LNCaP clone FGC (cell line): ENCODE results near the gene GLT8D1.
"Not testable (repeated sequence)": the region's sequence is repeated elsewhere in the genome, so short reads cannot be mapped to it uniquely, and the experiment has no call there.

Source experiments
- DNase-seq: peaks from one replicate; pipeline ENCODE4 v3.0.0-alpha.2; 2011; ENCODE audit warnings: low read depth
- H3K4me3 ChIP-seq: 2 replicates; pipeline ENCODE4 v1.5.1; 2011; ENCODE audit warnings: mild to moderate bottlenecking, low read depth, low read length, control low read depth
- TF ChIP-seq, protein P1 (sequence below): IDR thresholded peaks from 2 replicates; pipeline ENCODE4 v1.5.1; 2012; ENCODE audit warnings: mild to moderate bottlenecking; ENCODE audit not compliant: control insufficient read depth, insufficient read depth; ENCODE audit errors: extremely low read depth

Gene GLT8D1

DNA sequence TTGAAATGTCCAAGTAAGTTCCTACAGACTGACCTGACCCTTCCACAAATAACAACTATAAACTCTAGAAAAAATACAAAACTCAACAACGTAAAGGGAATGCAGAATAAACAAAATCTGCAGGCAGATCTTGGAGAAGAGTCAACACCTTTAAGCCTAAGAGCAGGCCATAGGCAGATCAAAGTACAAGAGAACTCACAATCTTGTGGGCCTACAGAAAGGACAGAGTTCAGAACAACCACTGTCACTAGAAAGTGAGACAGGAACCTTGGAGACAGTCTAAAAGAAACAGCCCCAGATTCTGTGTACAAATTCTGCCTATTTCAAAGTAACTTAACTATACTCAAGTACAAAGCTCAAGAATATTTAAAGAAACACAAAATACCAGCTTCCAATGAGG is 34.1 kb upstream of the GLT8D1 start:
- no peak for DNase-seq
- TF ChIP-seq, protein P1, sequence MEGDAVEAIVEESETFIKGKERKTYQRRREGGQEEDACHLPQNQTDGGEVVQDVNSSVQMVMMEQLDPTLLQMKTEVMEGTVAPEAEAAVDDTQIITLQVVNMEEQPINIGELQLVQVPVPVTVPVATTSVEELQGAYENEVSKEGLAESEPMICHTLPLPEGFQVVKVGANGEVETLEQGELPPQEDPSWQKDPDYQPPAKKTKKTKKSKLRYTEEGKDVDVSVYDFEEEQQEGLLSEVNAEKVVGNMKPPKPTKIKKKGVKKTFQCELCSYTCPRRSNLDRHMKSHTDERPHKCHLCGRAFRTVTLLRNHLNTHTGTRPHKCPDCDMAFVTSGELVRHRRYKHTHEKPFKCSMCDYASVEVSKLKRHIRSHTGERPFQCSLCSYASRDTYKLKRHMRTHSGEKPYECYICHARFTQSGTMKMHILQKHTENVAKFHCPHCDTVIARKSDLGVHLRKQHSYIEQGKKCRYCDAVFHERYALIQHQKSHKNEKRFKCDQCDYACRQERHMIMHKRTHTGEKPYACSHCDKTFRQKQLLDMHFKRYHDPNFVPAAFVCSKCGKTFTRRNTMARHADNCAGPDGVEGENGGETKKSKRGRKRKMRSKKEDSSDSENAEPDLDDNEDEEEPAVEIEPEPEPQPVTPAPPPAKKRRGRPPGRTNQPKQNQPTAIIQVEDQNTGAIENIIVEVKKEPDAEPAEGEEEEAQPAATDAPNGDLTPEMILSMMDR = no peak
- H3K4me3 ChIP-seq = no peak overlapping the region

DNA sequence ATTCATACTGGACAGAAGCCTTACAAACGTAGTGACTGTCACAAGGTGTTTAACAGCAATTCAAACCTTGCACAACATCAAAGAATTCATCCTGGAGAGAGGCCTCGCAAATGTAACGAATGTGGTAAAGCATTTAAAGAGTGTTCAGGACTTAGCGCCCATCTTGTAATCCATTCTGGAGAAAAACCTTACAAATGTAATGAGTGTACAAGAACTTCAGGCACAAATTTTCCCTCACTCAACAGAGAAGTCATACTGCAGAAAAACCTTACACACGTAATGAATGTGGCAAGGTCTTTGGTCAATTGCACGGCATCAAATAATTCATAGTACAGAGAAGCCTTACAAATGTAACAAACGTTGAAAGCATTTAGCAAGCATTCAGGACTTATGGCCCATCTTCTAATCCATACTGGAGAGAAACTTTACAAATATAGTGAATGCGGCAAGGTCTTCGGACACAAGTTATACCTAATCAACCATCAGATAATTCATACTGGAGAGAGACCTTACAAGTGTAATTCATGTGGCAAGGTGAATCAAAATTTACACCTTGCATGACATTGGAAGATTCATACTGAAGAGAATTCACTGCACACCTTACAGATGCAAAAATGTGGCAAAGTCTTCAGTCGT is 27.8 kb upstream of the GLT8D1 start:
- no peak for DNase-seq
- no peak overlapping the region for H3K4me3 ChIP-seq
- TF ChIP-seq, protein P1 = no peak

DNA sequence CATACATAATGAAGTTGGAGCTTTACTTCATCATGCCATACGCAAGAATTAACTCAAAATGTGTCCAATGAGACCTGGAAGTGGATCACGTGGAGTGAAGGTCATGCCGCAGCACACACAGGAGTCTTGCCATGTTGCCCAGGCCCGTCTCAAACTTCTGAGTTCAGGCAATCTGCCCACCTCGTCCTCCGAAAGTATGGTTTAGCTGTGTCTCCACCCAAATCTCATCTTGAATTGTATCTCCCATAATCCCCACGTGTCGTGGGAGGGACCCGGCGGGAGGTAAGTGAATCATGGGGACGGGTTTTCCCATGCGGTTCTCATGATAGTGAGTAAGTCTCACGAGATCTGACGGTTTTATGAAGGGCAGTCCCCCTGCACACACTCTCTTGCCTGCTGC is 26.0 kb upstream of the GLT8D1 start:
- no peak for DNase-seq
- TF ChIP-seq, protein P1 = no peak
- H3K4me3 ChIP-seq = no peak overlapping the region

DNA sequence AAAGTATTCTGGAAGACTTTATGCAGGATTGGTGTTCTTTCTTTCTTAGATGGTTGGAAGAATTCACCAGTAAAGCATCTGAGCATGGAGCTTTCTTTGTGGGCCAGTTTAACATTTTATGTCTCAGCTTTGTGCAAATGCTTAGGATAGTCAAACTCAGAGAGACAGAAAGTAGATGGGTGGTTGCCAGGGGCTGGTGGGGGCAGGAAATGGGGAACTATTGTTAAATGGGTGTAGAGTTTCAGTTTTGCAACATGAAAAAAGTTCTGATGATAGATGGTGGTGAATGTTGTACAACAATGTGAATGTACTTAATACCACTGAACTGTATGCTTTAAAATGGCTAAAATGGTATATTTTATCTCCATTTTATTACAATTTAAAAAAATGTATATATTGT is 25.1 kb upstream of the GLT8D1 start:
- no peak overlapping the region for H3K4me3 ChIP-seq
- no peak for DNase-seq
- TF ChIP-seq, protein P1 = no peak

DNA sequence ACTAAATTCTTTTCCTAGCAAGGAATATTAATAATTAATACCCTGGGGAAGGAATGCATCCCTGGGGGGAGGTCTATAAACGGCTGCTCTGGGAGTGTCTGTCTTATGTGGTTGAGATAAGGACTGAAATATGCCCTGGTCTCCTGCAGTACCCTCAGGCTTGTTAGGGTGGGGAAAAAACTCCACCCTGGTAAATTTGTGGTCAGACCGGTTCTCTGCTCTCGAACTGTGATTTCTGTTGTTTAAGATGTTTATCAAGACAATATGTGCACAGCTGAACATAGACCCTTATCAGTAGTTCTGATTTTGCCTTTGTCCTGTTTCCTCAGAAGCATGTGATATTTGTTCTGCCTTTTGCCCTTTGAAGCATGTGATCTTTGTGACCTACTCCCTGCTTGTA is 23.2 kb upstream of the GLT8D1 start:
- not testable (repeated sequence) for DNase-seq, H3K4me3 ChIP-seq

DNA sequence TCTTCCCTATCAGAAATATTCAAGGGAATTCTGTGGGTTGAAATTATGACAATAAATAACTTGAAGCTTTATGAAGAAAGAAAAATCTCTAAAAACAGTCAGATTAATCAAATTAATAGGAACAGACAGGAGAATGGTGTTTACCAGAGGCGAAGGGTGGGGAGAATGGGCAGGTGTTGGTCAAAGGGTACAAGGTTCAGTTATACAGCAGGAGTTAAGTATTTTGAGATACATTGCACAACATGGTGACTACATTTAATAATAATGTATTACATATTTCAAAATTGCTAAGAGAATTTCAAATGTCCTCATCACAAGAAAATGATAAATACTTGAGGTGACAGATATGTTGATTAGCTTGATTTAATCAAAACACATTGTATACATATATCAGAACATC is 18.9 kb upstream of the GLT8D1 start:
- no peak for DNase-seq
- no peak overlapping the region for H3K4me3 ChIP-seq
- TF ChIP-seq, protein P1 = no peak

DNA sequence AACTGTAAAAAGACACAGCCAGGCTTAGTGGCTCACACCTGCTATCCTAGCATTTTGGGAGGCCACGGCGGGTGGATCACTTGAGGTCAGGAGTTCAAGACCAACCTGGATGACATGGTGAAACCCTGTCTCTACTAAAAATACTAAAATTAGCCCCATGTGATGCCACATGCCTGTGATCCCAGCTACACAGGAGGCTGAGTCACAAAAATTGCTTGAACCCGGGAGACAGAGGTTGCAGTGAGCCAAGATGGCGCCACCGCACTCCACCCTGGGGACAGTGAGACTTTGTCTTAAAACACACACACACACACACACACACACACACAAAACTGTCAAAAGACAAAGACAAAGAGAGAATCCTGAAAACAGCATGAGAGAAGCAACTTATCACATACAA is 18.3 kb upstream of the GLT8D1 start:
- no peak for DNase-seq
- no peak overlapping the region for H3K4me3 ChIP-seq
- TF ChIP-seq, protein P1 = no peak
